ENCODE data around the gene TBCD. TPM values are rescaled to one million over a fixed set of nuclear protein-coding genes. Genes with fewer than 3 reads are reported as not detected.

The TBCD gene
- total RNA-seq, 1 donor from 2014 or later, result 31.8 TPM

GRCh38 chr17:82889496-82890338 is 137.9 kb downstream of the TBCD start:
- Histone ChIP-seq H3K79me2 (ENCODE audit: insufficient read depth, low read length) (no peaks in the 10 kb centered on the region), H3K9ac (ENCODE audit: low read length) (no peak overlapping the region), H3K4me3 (ENCODE audit: insufficient read depth, low read depth, low read length) (no peak overlapping the region), H3K9me3 (ENCODE audit: insufficient read depth, low read depth, low read length) (no peaks in the 10 kb centered on the region), H3K27me3 (ENCODE audit: insufficient read depth, low read length) (no peaks in the 10 kb centered on the region), H3K4me1 (ENCODE audit: insufficient read depth, low read length) (peaks cover 7% of the 10 kb centered on the region), H3K4me2 (ENCODE audit: low read length) (no peak overlapping the region), H4K20me1 (ENCODE audit: insufficient read depth, low read length) (no peaks in the 10 kb centered on the region), H2AFZ (ENCODE audit: low read depth, low read length) (no peak overlapping the region), H3K27ac (ENCODE audit: low read depth, low read length) (no peak overlapping the region), H3K36me3 (ENCODE audit: insufficient read depth, low read length) (no peaks in the 10 kb centered on the region)
- Mint-ChIP-seq H3K27ac (ENCODE audit: unreplicated experiment) (no peak overlapping the region), H3K9me3 (ENCODE audit: unreplicated experiment) (peaks cover 5% of the 10 kb centered on the region), H3K27me3 (ENCODE audit: low read depth, unreplicated experiment) (no peaks in the 10 kb centered on the region), H3K4me1 (ENCODE audit: low read depth, unreplicated experiment) (peaks cover 15% of the 10 kb centered on the region), H3K36me3 (ENCODE audit: low read depth, unreplicated experiment) (peaks cover 19% of the 10 kb centered on the region), H3K4me3 (ENCODE audit: unreplicated experiment) (no peak overlapping the region)
- no peak for TF ChIP-seq CTCF (IDR thresholded peaks at IDR 0.05; ENCODE audit: insufficient read depth, low read depth, low read length)
- TF ChIP-seq EZH2 (IDR thresholded peaks at IDR 0.05; ENCODE audit: insufficient read depth, low read length), result no peak
- FAIRE-seq (no peak), DNase-seq (ENCODE audit: low read depth) (no peak)

- H3K36me3 Mint-ChIP-seq (ENCODE audit: low read depth, unreplicated experiment), result peaks cover 19% of the 10 kb centered on the region
- no peak overlapping the region for H3K27ac Mint-ChIP-seq (ENCODE audit: unreplicated experiment)
- no peak overlapping the region for H3K4me2 ChIP-seq (ENCODE audit: low read length)
- H3K9me3 Mint-ChIP-seq (ENCODE audit: unreplicated experiment), result peaks cover 5% of the 10 kb centered on the region
- no peaks in the 10 kb centered on the region for H3K79me2 ChIP-seq (ENCODE audit: insufficient read depth, low read length)
- no peak for FAIRE-seq
- no peaks in the 10 kb centered on the region for H3K9me3 ChIP-seq (ENCODE audit: insufficient read depth, low read depth, low read length)
- H3K4me3 ChIP-seq (ENCODE audit: insufficient read depth, low read depth, low read length), result no peak overlapping the region
- H3K27ac ChIP-seq (ENCODE audit: low read depth, low read length), result no peak overlapping the region
- H3K4me1 Mint-ChIP-seq (ENCODE audit: low read depth, unreplicated experiment), result peaks cover 15% of the 10 kb centered on the region
- H4K20me1 ChIP-seq (ENCODE audit: insufficient read depth, low read length), result no peaks in the 10 kb centered on the region
- H2AFZ ChIP-seq (ENCODE audit: low read depth, low read length), result no peak overlapping the region
- no peaks in the 10 kb centered on the region for H3K36me3 ChIP-seq (ENCODE audit: insufficient read depth, low read length)
- no peaks in the 10 kb centered on the region for H3K27me3 ChIP-seq (ENCODE audit: insufficient read depth, low read length)
- H3K27me3 Mint-ChIP-seq (ENCODE audit: low read depth, unreplicated experiment), result no peaks in the 10 kb centered on the region
- H3K4me3 Mint-ChIP-seq (ENCODE audit: unreplicated experiment), result no peak overlapping the region
- no peak overlapping the region for H3K9ac ChIP-seq (ENCODE audit: low read length)
- no peak for DNase-seq (ENCODE audit: low read depth)
- H3K4me1 ChIP-seq (ENCODE audit: insufficient read depth, low read length), result peaks cover 7% of the 10 kb centered on the region
- TF ChIP-seq EZH2 (IDR thresholded peaks at IDR 0.05; ENCODE audit: insufficient read depth, low read length) (no peak), CTCF (IDR thresholded peaks at IDR 0.05; ENCODE audit: insufficient read depth, low read depth, low read length) (no peak)
Observed at GRCh38 chr17:82890339-82890730, 138.5 kb downstream of the TBCD start.
